ENCODE measurements around the gene ADAM8.

GRCh38 chr10:133231946-133232574 is 44.6 kb downstream of the ADAM8 start:
- TF ChIP-seq RAD21 (IDR thresholded peaks at IDR 0.05; ENCODE audit: low read length) (no peak), CTCF (conservative IDR thresholded peaks at IDR 0.05; ENCODE audit: low read depth, low read length) (no peak)
